CD4-positive, alpha-beta memory T cell (primary cell): ENCODE measurements around the gene GMNN. TPM values are rescaled to one million over a fixed set of nuclear protein-coding genes. Genes with fewer than 3 reads are reported as not detected.

ENCODE experiments used
- CTCF ChIA-PET: fragments of 350-600 bp; sonication (Branson Sonifier 250); formaldehyde crosslinking; loops from one replicate; lab custom pipeline; 2021; ENCODE audit warnings: inconsistent platforms; ENCODE audit not compliant: partially characterized antibody; lab: Charles Lee
- POLR2A ChIA-PET: fragments of 350-600 bp; sonication (Branson Sonifier 250); formaldehyde crosslinking; loops from one replicate; lab custom pipeline; 2021; ENCODE audit not compliant: partially characterized antibody; lab: Charles Lee
- DNase-seq, 5 donors: peaks; one replicate each; pipeline versions ENCODE4 v3.0.0 to v3.0.0-alpha.2; 2020 to 2022; ENCODE audit warnings: mixed read lengths in 1 of 5
- H3K27ac ChIP-seq: one replicate; pipeline ENCODE4 v1.7.0; 2013; ENCODE audit warnings: low read depth, low read length
- H3K27me3 ChIP-seq: 2 replicates; pipeline ENCODE4 v1.7.0; 2013; ENCODE audit warnings: mild to moderate bottlenecking, low read length, moderate library complexity; ENCODE audit not compliant: insufficient read depth
- H3K36me3 ChIP-seq: 2 replicates; pipeline ENCODE4 v1.7.0; 2013; ENCODE audit warnings: mild to moderate bottlenecking, low read length, moderate library complexity; ENCODE audit not compliant: insufficient read depth
- H3K4me1 ChIP-seq: 2 replicates; pipeline ENCODE4 v1.7.0; 2013; ENCODE audit warnings: mild to moderate bottlenecking, low read length, moderate library complexity; ENCODE audit not compliant: insufficient read depth
- H3K4me3 ChIP-seq, 2 donors: one replicate each; pipeline ENCODE4 v1.7.0; 2013; ENCODE audit warnings: low read length in 2 of 2, mild to moderate bottlenecking in 1 of 2
- H3K9me3 ChIP-seq, 2 donors: one replicate each; pipeline ENCODE4 v1.7.0; 2013; ENCODE audit warnings: low read length in 2 of 2, control low read depth in 1 of 2; ENCODE audit not compliant: control insufficient read depth in 1 of 2
- H3K27ac Mint-ChIP-seq, 7 donors: one replicate each; pipeline ENCODE4 v1.8.0; 2020 to 2021; ENCODE audit warnings: mixed read lengths in 7 of 7, mild to moderate bottlenecking in 6 of 7, inconsistent platforms in 3 of 7, moderate library complexity in 3 of 7
- H3K27me3 Mint-ChIP-seq, 2 donors: one replicate each; pipeline ENCODE4 v1.8.0; 2020 to 2021; ENCODE audit warnings: mixed read lengths in 2 of 2
- H3K36me3 Mint-ChIP-seq, 2 donors: one replicate each; pipeline ENCODE4 v1.8.0; 2020 to 2021; ENCODE audit warnings: mixed read lengths in 2 of 2, inconsistent platforms in 1 of 2, mild to moderate bottlenecking in 1 of 2
- H3K4me1 Mint-ChIP-seq, 4 donors: one replicate each; pipeline ENCODE4 v1.8.0; 2020 to 2021; ENCODE audit warnings: mixed read lengths in 4 of 4, mild to moderate bottlenecking in 1 of 4
- H3K4me3 Mint-ChIP-seq, 8 donors: one replicate each; pipeline ENCODE4 v1.8.0; 2020 to 2021; ENCODE audit warnings: mixed read lengths in 8 of 8, mild to moderate bottlenecking in 7 of 8, moderate library complexity in 6 of 8, inconsistent platforms in 3 of 8
- H3K9me3 Mint-ChIP-seq, 8 donors: one replicate each; pipeline ENCODE4 v1.8.0; 2020 to 2021; ENCODE audit warnings: mixed read lengths in 8 of 8, mild to moderate bottlenecking in 5 of 8, inconsistent platforms in 3 of 8, moderate library complexity in 1 of 8
- intact Hi-C: fragments of 100-400 bp; cut with micrococcal nuclease; formaldehyde crosslinking; loops from one replicate; pipeline ENCODE4 v1.15.1; 2023
- polyA plus RNA-seq, 2 donors: library from polyadenylated mRNA; unstranded; fragments of 300-500 nt; fragmentation: Illumina TruSeq; gene quantifications; one replicate each; pipeline ENCODE4 v1.2.3, GENCODE V29; 2021
- total RNA-seq, 2 experiments: library from RNA; stranded (reverse); gene quantifications; one replicate each; pipeline ENCODE4 v1.2.3, GENCODE V29; 2021

The GMNN gene
- total and polyA plus RNA-seq, 4 experiments from 2014 or later: 3.4 to 6.7 (median 4.9) TPM

DNA sequence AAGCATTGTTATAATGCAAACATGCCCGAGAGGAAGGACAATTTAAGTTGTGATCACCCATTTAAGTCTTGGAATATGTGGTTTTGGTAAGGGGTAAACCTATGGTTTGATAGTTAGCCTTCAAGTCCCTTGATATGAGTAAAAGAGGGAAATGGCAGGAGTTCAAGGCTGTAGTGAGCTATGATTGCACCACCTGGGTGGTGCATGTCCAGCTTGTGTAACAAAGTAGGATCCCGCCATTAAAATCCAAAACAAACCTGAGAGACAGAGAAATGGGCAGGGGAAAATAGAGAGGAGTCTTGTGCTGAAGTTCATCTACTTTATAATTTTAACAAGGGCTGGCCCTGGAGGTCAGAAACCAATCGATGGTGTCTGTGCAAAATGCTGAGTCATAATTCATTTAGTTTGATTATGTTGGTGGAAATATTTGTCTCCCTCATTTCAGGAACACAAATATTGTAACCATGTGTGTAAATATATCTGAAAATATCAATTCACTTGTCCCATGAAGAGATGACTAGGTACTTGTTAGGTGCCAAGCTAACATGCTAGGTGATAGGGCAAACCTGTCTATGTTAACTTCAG lies 47.2 kb downstream of the GMNN start:
- ChIA-PET POLR2A (interaction anchor here (1.3 kb wide), 1 partner anchor 14 kb away, joined by 4 read pairs; no protein-coding TSS in a partner anchor), CTCF (interaction anchor here (0.8 kb wide), 1 partner anchor 25 kb away, joined by 3 read pairs; no protein-coding TSS in a partner anchor)
- H3K4me1 ChIP-seq: no peaks in the 10 kb centered on the region
- Mint-ChIP-seq H3K36me3 (peaks cover 58 to 73% of the 10 kb centered on the region in 2 donors), H3K27ac (peak overlapping the region in 5 of 7 donors; percentile 14 to 47 (median 40)), H3K4me3 (no peak overlapping the region), H3K9me3 (peaks cover 0 to 2% (median 0%) of the 10 kb centered on the region in 8 donors), H3K4me1 (peaks cover 4 to 9% (median 7%) of the 10 kb centered on the region in 4 donors), H3K27me3 (no peaks in the 10 kb centered on the region)
- intact Hi-C loops: no loop called here
- no peaks in the 10 kb centered on the region for H3K9me3 ChIP-seq
- no peak overlapping the region for H3K4me3 ChIP-seq
- H3K27me3 ChIP-seq: no peaks in the 10 kb centered on the region
- no peak for DNase-seq
- H3K36me3 ChIP-seq: peaks cover 68% of the 10 kb centered on the region
- no peak overlapping the region for H3K27ac ChIP-seq

GRCh38 chr6:24822696-24823095 lies 48.0 kb downstream of the GMNN start:
- Mint-ChIP-seq H3K4me1 (peaks cover 4 to 12% (median 8%) of the 10 kb centered on the region in 4 donors), H3K36me3 (peaks cover 63 to 79% of the 10 kb centered on the region in 2 donors), H3K27ac (peak overlapping the region in 1 of 7 donors; percentile 61), H3K9me3 (peaks cover 0 to 4% (median 0%) of the 10 kb centered on the region in 8 donors), H3K4me3 (no peak overlapping the region), H3K27me3 (no peaks in the 10 kb centered on the region)
- Histone ChIP-seq H3K36me3 (peaks cover 74% of the 10 kb centered on the region), H3K4me3 (no peak overlapping the region), H3K27ac (no peak overlapping the region), H3K27me3 (no peaks in the 10 kb centered on the region), H3K4me1 (no peaks in the 10 kb centered on the region), H3K9me3 (no peaks in the 10 kb centered on the region)
- POLR2A ChIA-PET: no interaction called here
- CTCF ChIA-PET: interaction anchor here (0.8 kb wide), 1 partner anchor 24 kb away, joined by 3 read pairs; the partner anchor contains the start of gene ARMH2
- intact Hi-C loops: no loop called here
- no peak for DNase-seq

- no peaks in the 10 kb centered on the region for H3K4me1 ChIP-seq
- intact Hi-C loops: no loop called here
- Mint-ChIP-seq H3K4me3 (no peak overlapping the region), H3K4me1 (peaks cover 3 to 13% (median 10%) of the 10 kb centered on the region in 4 donors), H3K27me3 (no peaks in the 10 kb centered on the region), H3K9me3 (peaks cover 0 to 8% (median 0%) of the 10 kb centered on the region in 8 donors), H3K36me3 (peaks cover 63 to 80% of the 10 kb centered on the region in 2 donors), H3K27ac (no peak overlapping the region)
- peaks cover 74% of the 10 kb centered on the region for H3K36me3 ChIP-seq
- CTCF ChIA-PET: interaction anchor here (0.8 to 1.8 kb wide), 3 partner anchors 24 to 204 kb away, joined by 3 to 6 read pairs (median 4); partner anchors contain the start of gene ARMH2
- H3K27ac ChIP-seq: no peak overlapping the region
- no peak for DNase-seq
- H3K4me3 ChIP-seq: no peak overlapping the region
- no peaks in the 10 kb centered on the region for H3K27me3 ChIP-seq
- no peaks in the 10 kb centered on the region for H3K9me3 ChIP-seq
- POLR2A ChIA-PET: interaction anchor here (0.8 to 1.7 kb wide), 3 partner anchors 10 to 315 kb away, joined by 3 read pairs; no protein-coding TSS in a partner anchor
Observed at GRCh38 chr6:24823185-24823584, 48.4 kb downstream of the GMNN start.

GRCh38 chr6:24824142-24824938 lies 49.6 kb downstream of the GMNN start:
- intact Hi-C loops: no loop called here
- Histone ChIP-seq H3K9me3 (no peaks in the 10 kb centered on the region), H3K4me1 (no peaks in the 10 kb centered on the region), H3K4me3 (no peak overlapping the region), H3K27ac (no peak overlapping the region), H3K36me3 (peaks cover 64% of the 10 kb centered on the region), H3K27me3 (no peaks in the 10 kb centered on the region)
- ChIA-PET CTCF (interaction anchor here (1.2 to 1.8 kb wide), 2 partner anchors 194 to 203 kb away, joined by 4 to 6 read pairs; no protein-coding TSS in a partner anchor), POLR2A (interaction anchor here (0.8 to 1.7 kb wide), 4 partner anchors 8 to 314 kb away, joined by 3 read pairs; no protein-coding TSS in a partner anchor)
- peaks cover 59 to 74% of the 10 kb centered on the region in 2 donors for H3K36me3 Mint-ChIP-seq
- peaks cover 0 to 6% (median 0%) of the 10 kb centered on the region in 8 donors for H3K9me3 Mint-ChIP-seq
- peak overlapping the region in 5 of 7 donors; percentile 25 to 72 (median 60) for H3K27ac Mint-ChIP-seq
- peaks cover 4 to 13% (median 10%) of the 10 kb centered on the region in 4 donors for H3K4me1 Mint-ChIP-seq
- no peaks in the 10 kb centered on the region for H3K27me3 Mint-ChIP-seq
- no peak for DNase-seq
- H3K4me3 Mint-ChIP-seq: no peak overlapping the region

- Mint-ChIP-seq H3K4me1 (peaks cover 4 to 13% (median 10%) of the 10 kb centered on the region in 4 donors), H3K27ac (peak overlapping the region in 4 of 7 donors; percentile 17 to 70 (median 42)), H3K9me3 (peaks cover 0 to 6% (median 0%) of the 10 kb centered on the region in 8 donors), H3K27me3 (no peaks in the 10 kb centered on the region), H3K36me3 (peaks cover 65 to 78% of the 10 kb centered on the region in 2 donors), H3K4me3 (no peak overlapping the region)
- CTCF ChIA-PET: no interaction called here
- Histone ChIP-seq H3K4me1 (no peaks in the 10 kb centered on the region), H3K27me3 (no peaks in the 10 kb centered on the region), H3K9me3 (no peaks in the 10 kb centered on the region), H3K4me3 (no peak overlapping the region), H3K27ac (no peak overlapping the region), H3K36me3 (peaks cover 72% of the 10 kb centered on the region)
- intact Hi-C loops: no loop called here
- POLR2A ChIA-PET: no interaction called here
- no peak for DNase-seq
Observed at GRCh38 chr6:24825130-24825630, 50.4 kb downstream of the GMNN start.

DNA sequence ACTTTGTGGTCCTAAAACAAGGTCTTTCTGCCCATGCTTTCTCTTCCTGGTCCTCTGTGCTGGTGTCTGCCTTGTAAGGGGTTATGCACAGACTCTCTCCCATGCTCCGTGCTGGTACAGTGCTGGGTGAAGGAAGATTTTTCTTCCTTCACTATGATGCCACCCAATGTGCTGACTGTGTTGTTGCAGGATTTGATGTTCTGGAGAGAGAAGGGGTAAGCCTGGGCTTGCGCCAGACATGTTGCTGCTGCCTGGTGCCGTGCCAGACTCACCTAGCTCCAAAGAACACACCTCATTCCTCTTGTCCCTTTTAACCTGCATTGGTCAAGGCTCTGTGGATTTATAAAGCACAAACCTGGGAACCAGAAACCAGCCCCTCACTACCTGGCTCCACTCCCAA lies 52.4 kb downstream of the GMNN start:
- Histone ChIP-seq H3K4me1 (no peaks in the 10 kb centered on the region), H3K36me3 (peaks cover 77% of the 10 kb centered on the region), H3K4me3 (no peak overlapping the region), H3K27ac (no peak overlapping the region), H3K27me3 (no peaks in the 10 kb centered on the region), H3K9me3 (no peaks in the 10 kb centered on the region)
- Mint-ChIP-seq H3K4me3 (peak overlapping the region in 1 of 8 donors; percentile 22), H3K36me3 (peaks cover 71 to 83% of the 10 kb centered on the region in 2 donors), H3K9me3 (peaks cover 0 to 9% (median 0%) of the 10 kb centered on the region in 8 donors), H3K4me1 (peaks cover 5 to 21% (median 8%) of the 10 kb centered on the region in 4 donors), H3K27me3 (no peaks in the 10 kb centered on the region), H3K27ac (peak overlapping the region in 5 of 7 donors; percentile 40 to 88 (median 66))
- intact Hi-C loops: no loop called here
- POLR2A ChIA-PET: no interaction called here
- CTCF ChIA-PET: no interaction called here
- no peak for DNase-seq
